ENCODE results near the gene DNAJC15. TPM values are rescaled to one million over a fixed set of nuclear protein-coding genes. Genes with fewer than 3 reads are reported as not detected.
A peak's percentile ranks its signal among the peaks of the same experiment; 100 is the strongest.

The DNAJC15 gene
- total RNA-seq, 1 experiment from 2014 or later, result 12.5 TPM

DNA sequence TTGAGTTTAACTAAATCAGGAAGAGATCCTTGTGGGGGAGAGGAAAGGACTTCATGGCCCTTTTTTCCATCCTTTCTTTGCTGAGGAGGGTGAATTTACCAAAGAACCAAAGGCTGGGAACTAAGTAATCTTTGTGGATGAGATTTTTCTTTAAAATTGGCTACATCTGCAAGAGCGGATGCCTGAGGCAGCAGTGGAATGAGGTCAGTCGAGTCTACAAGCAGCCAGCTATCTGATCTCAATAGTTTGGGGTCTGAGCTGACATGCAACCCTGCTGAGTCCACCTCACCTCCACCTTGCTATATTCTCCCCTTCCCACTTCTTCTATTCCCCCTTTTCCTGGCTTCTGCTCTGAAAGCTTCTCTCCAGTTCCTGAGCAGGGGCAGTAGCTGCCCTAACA, 3.6 kb upstream of the DNAJC15 start:
- Histone ChIP-seq H3K4me2 (ENCODE audit: low read length) (no peak overlapping the region), H2AFZ (ENCODE audit: low read length) (no peak overlapping the region), H3K9me2 (replicated peaks; ENCODE audit: low read length) (no peaks in the 10 kb centered on the region), H3F3A (ENCODE audit: low read length, unreplicated experiment) (no peaks in the 10 kb centered on the region), H3K79me2 (ENCODE audit: low read length) (peaks cover 14% of the 10 kb centered on the region), H3K27ac (ENCODE audit: low read length) (no peak overlapping the region), H3K9me3 (ENCODE audit: low read length) (no peaks in the 10 kb centered on the region), H3K27me3 (ENCODE audit: low read length) (no peaks in the 10 kb centered on the region), H3K36me3 (ENCODE audit: low read depth, low read length) (no peaks in the 10 kb centered on the region), H3K4me1 (ENCODE audit: insufficient read depth, low read length) (peaks cover 11% of the 10 kb centered on the region), H3K4me3 (ENCODE audit: low read length) (no peak overlapping the region), H4K20me1 (ENCODE audit: low read length) (no peaks in the 10 kb centered on the region), H3K9ac (ENCODE audit: low read length) (no peak overlapping the region)
- DNase-seq, result no peak
- BruUV-seq (replicated peaks), result no TSS peak
- ATAC-seq, result no peak
- TF ChIP-seq EZH2 (IDR thresholded peaks at IDR 0.05; ENCODE audit: low read length, unreplicated experiment), result no peak
- no peak for TF ChIP-seq EZH2phosphoT487 (IDR thresholded peaks at IDR 0.05; ENCODE audit: borderline replicate concordance, low read length)
- TF ChIP-seq, protein P1, sequence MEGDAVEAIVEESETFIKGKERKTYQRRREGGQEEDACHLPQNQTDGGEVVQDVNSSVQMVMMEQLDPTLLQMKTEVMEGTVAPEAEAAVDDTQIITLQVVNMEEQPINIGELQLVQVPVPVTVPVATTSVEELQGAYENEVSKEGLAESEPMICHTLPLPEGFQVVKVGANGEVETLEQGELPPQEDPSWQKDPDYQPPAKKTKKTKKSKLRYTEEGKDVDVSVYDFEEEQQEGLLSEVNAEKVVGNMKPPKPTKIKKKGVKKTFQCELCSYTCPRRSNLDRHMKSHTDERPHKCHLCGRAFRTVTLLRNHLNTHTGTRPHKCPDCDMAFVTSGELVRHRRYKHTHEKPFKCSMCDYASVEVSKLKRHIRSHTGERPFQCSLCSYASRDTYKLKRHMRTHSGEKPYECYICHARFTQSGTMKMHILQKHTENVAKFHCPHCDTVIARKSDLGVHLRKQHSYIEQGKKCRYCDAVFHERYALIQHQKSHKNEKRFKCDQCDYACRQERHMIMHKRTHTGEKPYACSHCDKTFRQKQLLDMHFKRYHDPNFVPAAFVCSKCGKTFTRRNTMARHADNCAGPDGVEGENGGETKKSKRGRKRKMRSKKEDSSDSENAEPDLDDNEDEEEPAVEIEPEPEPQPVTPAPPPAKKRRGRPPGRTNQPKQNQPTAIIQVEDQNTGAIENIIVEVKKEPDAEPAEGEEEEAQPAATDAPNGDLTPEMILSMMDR (conservative IDR thresholded peaks at IDR 0.05; ENCODE audit: low read depth, low read length), result no peak
- ChIA-PET POLR2A (ENCODE audit: unreplicated experiment) (no interaction called here), CTCF (no interaction called here)
- intact Hi-C loops (cut with micrococcal nuclease), result no loop called here

DNA sequence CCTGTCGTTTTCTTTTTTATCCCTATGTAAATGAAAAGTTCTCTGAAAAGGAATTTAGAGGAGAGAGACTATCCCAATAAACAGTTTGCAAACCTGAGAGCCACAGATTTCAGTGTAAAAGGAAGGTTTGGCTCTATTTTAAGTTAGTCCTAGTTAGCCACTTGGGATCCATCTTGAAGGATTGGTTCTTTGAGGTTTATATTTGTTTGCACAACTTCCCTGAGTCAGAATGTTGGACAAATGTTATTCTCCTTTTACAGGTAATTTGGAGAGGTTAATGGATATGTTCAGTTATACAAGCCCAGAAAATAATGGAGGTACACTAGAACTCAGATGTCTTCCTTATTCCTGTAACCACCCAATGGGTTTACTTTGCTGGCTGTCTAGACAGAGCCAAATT, 2.6 kb upstream of the DNAJC15 start:
- intact Hi-C loops (cut with micrococcal nuclease), result no loop called here
- Histone ChIP-seq H3F3A (ENCODE audit: low read length, unreplicated experiment) (no peaks in the 10 kb centered on the region), H3K36me3 (ENCODE audit: low read depth, low read length) (no peaks in the 10 kb centered on the region), H2AFZ (ENCODE audit: low read length) (no peak overlapping the region; the same call in 1 of the 2 replicates), H3K4me3 (ENCODE audit: low read length) (no peak overlapping the region), H4K20me1 (ENCODE audit: low read length) (no peaks in the 10 kb centered on the region), H3K27ac (ENCODE audit: low read length) (peak overlapping the region; percentile 14; the same call in 1 of the 2 replicates), H3K9ac (ENCODE audit: low read length) (no peak overlapping the region), H3K4me1 (ENCODE audit: insufficient read depth, low read length) (peaks cover 11% of the 10 kb centered on the region), H3K79me2 (ENCODE audit: low read length) (peaks cover 19% of the 10 kb centered on the region), H3K4me2 (ENCODE audit: low read length) (peak overlapping the region; percentile 56; the same call in 1 of the 2 replicates), H3K27me3 (ENCODE audit: low read length) (no peaks in the 10 kb centered on the region), H3K9me3 (ENCODE audit: low read length) (no peaks in the 10 kb centered on the region), H3K9me2 (replicated peaks; ENCODE audit: low read length) (no peaks in the 10 kb centered on the region)
- ATAC-seq, result peak; percentile 90
- TF ChIP-seq EZH2phosphoT487 (IDR thresholded peaks at IDR 0.05; ENCODE audit: borderline replicate concordance, low read length), result no peak
- no peak for TF ChIP-seq EZH2 (IDR thresholded peaks at IDR 0.05; ENCODE audit: low read length, unreplicated experiment)
- TF ChIP-seq, protein P1 (conservative IDR thresholded peaks at IDR 0.05; ENCODE audit: low read depth, low read length), result no peak
- POLR2A ChIA-PET (ENCODE audit: unreplicated experiment), result no interaction called here
- BruUV-seq (replicated peaks), result no TSS peak
- peak; percentile 63 for DNase-seq
- CTCF ChIA-PET, result no interaction called here

GRCh38 chr13:43021926-43022670, 1.3 kb upstream of the DNAJC15 start:
- ChIA-PET CTCF (no interaction called here), POLR2A (ENCODE audit: unreplicated experiment) (no interaction called here)
- TF ChIP-seq, protein P1 (conservative IDR thresholded peaks at IDR 0.05; ENCODE audit: low read depth, low read length), result no peak
- no peak for TF ChIP-seq EZH2phosphoT487 (IDR thresholded peaks at IDR 0.05; ENCODE audit: borderline replicate concordance, low read length)
- no peak for TF ChIP-seq EZH2 (IDR thresholded peaks at IDR 0.05; ENCODE audit: low read length, unreplicated experiment)
- Histone ChIP-seq H3K27ac (ENCODE audit: low read length) (no peak overlapping the region), H3K79me2 (ENCODE audit: low read length) (peaks cover 19% of the 10 kb centered on the region), H2AFZ (ENCODE audit: low read length) (no peak overlapping the region), H4K20me1 (ENCODE audit: low read length) (no peaks in the 10 kb centered on the region), H3K9ac (ENCODE audit: low read length) (no peak overlapping the region), H3K4me3 (ENCODE audit: low read length) (no peak overlapping the region), H3F3A (ENCODE audit: low read length, unreplicated experiment) (no peaks in the 10 kb centered on the region), H3K4me1 (ENCODE audit: insufficient read depth, low read length) (peaks cover 11% of the 10 kb centered on the region), H3K36me3 (ENCODE audit: low read depth, low read length) (no peaks in the 10 kb centered on the region), H3K9me2 (replicated peaks; ENCODE audit: low read length) (no peaks in the 10 kb centered on the region), H3K9me3 (ENCODE audit: low read length) (no peaks in the 10 kb centered on the region), H3K27me3 (ENCODE audit: low read length) (no peaks in the 10 kb centered on the region), H3K4me2 (ENCODE audit: low read length) (no peak overlapping the region)
- ATAC-seq (no peak), DNase-seq (no peak)
- BruUV-seq (replicated peaks), result no TSS peak
- intact Hi-C loops (cut with micrococcal nuclease), result no loop called here
